ENCODE data around the gene CAPN9.

DNA sequence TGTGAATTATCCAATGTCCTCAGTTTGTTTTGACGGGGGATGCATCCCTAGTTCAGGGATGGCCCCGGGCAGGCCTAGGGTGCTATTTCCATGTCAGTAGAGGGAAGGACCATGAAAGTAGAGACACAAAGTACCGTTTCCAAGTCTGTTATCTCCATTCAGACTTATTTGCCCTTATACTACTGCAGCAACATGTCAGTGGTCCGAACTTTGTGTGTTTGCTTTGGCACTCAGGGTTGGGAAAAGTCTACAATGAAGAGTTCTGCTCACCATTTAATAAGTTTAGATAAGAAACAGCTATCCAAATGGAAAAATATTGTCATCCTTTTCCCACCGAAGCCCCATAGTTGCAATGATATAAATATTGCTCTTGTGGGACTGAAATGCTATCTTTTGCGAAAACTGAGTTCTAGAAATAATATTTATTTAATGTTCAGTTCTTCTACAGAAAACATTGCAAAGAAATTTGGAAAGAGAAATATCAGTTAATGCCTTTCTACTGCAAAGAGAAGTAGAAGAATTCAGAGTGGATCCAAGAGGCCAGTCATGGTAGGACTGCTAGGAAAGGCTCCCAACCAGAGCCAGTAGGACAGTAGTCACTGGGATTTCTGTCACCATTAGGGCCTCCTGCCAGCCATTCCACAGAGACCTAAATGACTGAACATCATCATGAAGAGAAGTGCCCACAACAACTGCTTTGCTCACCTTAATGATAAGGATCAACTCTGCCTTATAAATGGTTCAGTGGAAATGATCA lies 21.8 kb upstream of the CAPN9 start:
- TF ChIP-seq EP300 (IDR thresholded peaks at IDR 0.05; ENCODE audit: borderline replicate concordance) (no peak), FOXM1 (IDR thresholded peaks at IDR 0.05; ENCODE audit: borderline replicate concordance, low read depth) (no peak), EGR1 (IDR thresholded peaks at IDR 0.05) (no peak), CREB1 (IDR thresholded peaks at IDR 0.05; ENCODE audit: low read depth) (no peak), YY1 (IDR thresholded peaks at IDR 0.05; ENCODE audit: low read depth) (no peak), TCF12 (IDR thresholded peaks at IDR 0.05; ENCODE audit: low read depth) (no peak), RAD21 (IDR thresholded peaks at IDR 0.05; ENCODE audit: low read depth) (no peak), CEBPB (IDR thresholded peaks at IDR 0.05) (no peak), REST (IDR thresholded peaks at IDR 0.05; ENCODE audit: low read depth) (no peak), TAF1 (IDR thresholded peaks at IDR 0.05; ENCODE audit: low read depth) (no peak), NFIC (IDR thresholded peaks at IDR 0.05) (no peak)
- TF ChIP-seq, protein P1, sequence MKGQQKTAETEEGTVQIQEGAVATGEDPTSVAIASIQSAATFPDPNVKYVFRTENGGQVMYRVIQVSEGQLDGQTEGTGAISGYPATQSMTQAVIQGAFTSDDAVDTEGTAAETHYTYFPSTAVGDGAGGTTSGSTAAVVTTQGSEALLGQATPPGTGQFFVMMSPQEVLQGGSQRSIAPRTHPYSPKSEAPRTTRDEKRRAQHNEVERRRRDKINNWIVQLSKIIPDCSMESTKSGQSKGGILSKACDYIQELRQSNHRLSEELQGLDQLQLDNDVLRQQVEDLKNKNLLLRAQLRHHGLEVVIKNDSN (IDR thresholded peaks at IDR 0.05) = no peak
- TF ChIP-seq, protein P2, sequence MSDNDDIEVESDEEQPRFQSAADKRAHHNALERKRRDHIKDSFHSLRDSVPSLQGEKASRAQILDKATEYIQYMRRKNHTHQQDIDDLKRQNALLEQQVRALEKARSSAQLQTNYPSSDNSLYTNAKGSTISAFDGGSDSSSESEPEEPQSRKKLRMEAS (IDR thresholded peaks at IDR 0.05) = no peak

Data from Ishikawa (cell line).